ENCODE data around the gene TEX53.

TEX53 gene

GRCh38 chr9:114666401-114666800 is 8.8 kb upstream of the TEX53 start:
- no peak overlapping the region for H3K4me3 ChIP-seq (replicated peaks; ENCODE audit: low read depth, low read length)
- TF ChIP-seq, protein P1, sequence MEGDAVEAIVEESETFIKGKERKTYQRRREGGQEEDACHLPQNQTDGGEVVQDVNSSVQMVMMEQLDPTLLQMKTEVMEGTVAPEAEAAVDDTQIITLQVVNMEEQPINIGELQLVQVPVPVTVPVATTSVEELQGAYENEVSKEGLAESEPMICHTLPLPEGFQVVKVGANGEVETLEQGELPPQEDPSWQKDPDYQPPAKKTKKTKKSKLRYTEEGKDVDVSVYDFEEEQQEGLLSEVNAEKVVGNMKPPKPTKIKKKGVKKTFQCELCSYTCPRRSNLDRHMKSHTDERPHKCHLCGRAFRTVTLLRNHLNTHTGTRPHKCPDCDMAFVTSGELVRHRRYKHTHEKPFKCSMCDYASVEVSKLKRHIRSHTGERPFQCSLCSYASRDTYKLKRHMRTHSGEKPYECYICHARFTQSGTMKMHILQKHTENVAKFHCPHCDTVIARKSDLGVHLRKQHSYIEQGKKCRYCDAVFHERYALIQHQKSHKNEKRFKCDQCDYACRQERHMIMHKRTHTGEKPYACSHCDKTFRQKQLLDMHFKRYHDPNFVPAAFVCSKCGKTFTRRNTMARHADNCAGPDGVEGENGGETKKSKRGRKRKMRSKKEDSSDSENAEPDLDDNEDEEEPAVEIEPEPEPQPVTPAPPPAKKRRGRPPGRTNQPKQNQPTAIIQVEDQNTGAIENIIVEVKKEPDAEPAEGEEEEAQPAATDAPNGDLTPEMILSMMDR (IDR thresholded peaks at IDR 0.05; ENCODE audit: low read length, missing control alignments): no peak
- DNase-seq (ENCODE audit: low read depth): no peak

GRCh38 chr9:114664181-114664580 is 6.6 kb upstream of the TEX53 start:
- no peak for DNase-seq (ENCODE audit: low read depth)
- no peak overlapping the region for H3K4me3 ChIP-seq (replicated peaks; ENCODE audit: low read depth, low read length)
- TF ChIP-seq, protein P1 (IDR thresholded peaks at IDR 0.05; ENCODE audit: low read length, missing control alignments): no peak

DNA sequence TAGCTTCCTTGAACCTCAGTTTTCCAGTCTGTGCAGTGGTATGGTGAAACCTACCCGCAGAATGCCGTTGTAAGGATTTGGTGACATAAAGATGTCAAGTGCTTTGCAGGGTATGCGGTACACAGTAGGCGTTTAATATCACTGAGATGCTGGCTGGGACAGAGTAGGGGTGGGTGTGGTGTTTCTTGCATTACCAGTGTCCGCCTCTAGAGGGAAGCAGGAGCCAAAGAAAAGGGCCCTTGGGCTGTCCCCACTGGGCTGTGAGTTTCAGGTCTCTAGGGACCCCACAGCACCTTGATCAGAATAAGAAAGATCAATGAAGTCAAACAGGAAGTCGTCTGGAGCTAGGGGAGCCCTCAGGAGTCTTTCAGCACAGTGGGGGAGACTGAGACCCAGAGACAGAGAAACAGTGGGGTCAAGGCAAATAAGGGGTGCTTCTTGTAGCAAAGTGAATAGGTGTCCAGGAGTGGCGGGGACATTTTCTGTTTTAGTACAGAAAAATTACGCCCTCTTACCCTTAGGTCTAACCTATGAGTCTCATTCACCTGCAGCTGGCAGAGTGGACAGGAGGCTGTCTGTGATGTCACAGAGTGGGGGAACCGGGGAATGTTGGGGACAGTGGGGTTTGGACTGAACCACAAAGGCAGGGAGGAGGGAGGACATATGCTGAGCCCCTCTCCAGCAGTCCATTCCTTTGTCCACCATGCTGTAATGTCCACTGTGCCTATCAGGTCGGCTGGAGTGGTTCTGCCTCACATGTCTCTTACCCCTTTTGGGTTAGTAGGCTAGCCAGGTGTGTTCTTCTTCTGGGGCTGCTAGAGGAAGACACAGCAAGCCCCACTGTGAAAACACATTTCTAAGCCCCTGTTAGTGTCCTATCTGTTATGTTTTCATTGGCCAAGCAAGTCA is 4.7 kb upstream of the TEX53 start:
- no peak overlapping the region for H3K4me3 ChIP-seq (replicated peaks; ENCODE audit: low read depth, low read length)
- DNase-seq (ENCODE audit: low read depth): peak; percentile 44
- TF ChIP-seq, protein P1 (IDR thresholded peaks at IDR 0.05; ENCODE audit: low read length, missing control alignments): peak; percentile 93

- no peak overlapping the region for H3K4me3 ChIP-seq (replicated peaks; ENCODE audit: low read depth, low read length)
- TF ChIP-seq, protein P1 (IDR thresholded peaks at IDR 0.05; ENCODE audit: low read length, missing control alignments): no peak
- DNase-seq (ENCODE audit: low read depth): no peak
Measured at GRCh38 chr9:114656301-114656700, 1.3 kb downstream of the TEX53 start.

- peak; percentile 55 for DNase-seq (ENCODE audit: low read depth)
- no peak overlapping the region for H3K4me3 ChIP-seq (replicated peaks; ENCODE audit: low read depth, low read length)
- TF ChIP-seq, protein P1 (IDR thresholded peaks at IDR 0.05; ENCODE audit: low read length, missing control alignments): no peak
Measured at GRCh38 chr9:114655689-114656088, 1.9 kb downstream of the TEX53 start.

GRCh38 chr9:114653556-114654159 is 3.9 kb downstream of the TEX53 start:
- peak; percentile 83 for DNase-seq (ENCODE audit: low read depth)
- TF ChIP-seq, protein P1 (IDR thresholded peaks at IDR 0.05; ENCODE audit: low read length, missing control alignments): peak; percentile 98
- no peak overlapping the region for H3K4me3 ChIP-seq (replicated peaks; ENCODE audit: low read depth, low read length)

Data from fibroblast of pulmonary artery (primary cell).